H1 (cell line): ENCODE results near the gene FAM83C. TPM values are rescaled to one million over a fixed set of nuclear protein-coding genes. Genes with fewer than 3 reads are reported as not detected.

Experiments
- CTCF ChIA-PET: fragments of 300-600 bp; sonication (Branson Sonifier 250); formaldehyde crosslinking; loops from one replicate; lab custom pipeline; 2021; ENCODE audit not compliant: partially characterized antibody; lab: Charles Lee
- POLR2A ChIA-PET: fragments of 300-600 bp; sonication (Branson Sonifier 250); formaldehyde crosslinking; loops from one replicate; lab custom pipeline; 2021; ENCODE audit warnings: inconsistent platforms; ENCODE audit not compliant: partially characterized antibody; lab: Charles Lee
- DNase-seq, 2 experiments: peaks; one replicate each; pipeline versions ENCODE4 v3.0.0 to v3.0.0-alpha.2; 2010 to 2022; ENCODE audit warnings: low spot score in 2 of 2, low read depth in 1 of 2, mixed read lengths in 1 of 2
- FAIRE-seq: peaks from 2 replicates; lab custom pipeline; 2011; peaks lifted over from hg19 to GRCh38; lab: Jason Lieb, UNC
- H2AFZ ChIP-seq: 2 replicates; pipeline ENCODE4 v1.8.1; 2012; ENCODE audit warnings: low read length, inconsistent platforms
- H2AK5ac ChIP-seq: 2 replicates; pipeline ENCODE4 v1.6.1; 2013; ENCODE audit warnings: low read depth, low read length
- H2BK120ac ChIP-seq: replicated peaks from 2 replicates; pipeline ENCODE3; 2013; ENCODE audit warnings: low read depth, low read length, inconsistent platforms
- H2BK12ac ChIP-seq: 2 replicates; pipeline ENCODE4 v1.6.1; 2013; ENCODE audit warnings: low read depth, low read length
- H2BK15ac ChIP-seq: 2 replicates; pipeline ENCODE4 v1.6.1; 2013; ENCODE audit warnings: low read length
- H2BK20ac ChIP-seq: 2 replicates; pipeline ENCODE4 v1.6.1; 2013; ENCODE audit warnings: low read length
- H2BK5ac ChIP-seq: 2 replicates; pipeline ENCODE4 v1.6.1; 2013; ENCODE audit warnings: low read depth, low read length
- H3K14ac ChIP-seq: 2 replicates; pipeline ENCODE4 v1.6.1; 2013; ENCODE audit warnings: inconsistent platforms; ENCODE audit not compliant: insufficient read length
- H3K18ac ChIP-seq: 2 replicates; pipeline ENCODE4 v1.6.1; 2013; ENCODE audit warnings: low read length; ENCODE audit errors: extremely low read depth
- H3K23ac ChIP-seq: 2 replicates; pipeline ENCODE4 v1.6.1; 2013; ENCODE audit warnings: inconsistent platforms; ENCODE audit not compliant: insufficient read length
- H3K23me2 ChIP-seq: 2 replicates; pipeline ENCODE4 v1.6.1; 2013; ENCODE audit warnings: low read depth, low read length
- H3K27ac ChIP-seq: 2 replicates; pipeline ENCODE4 v1.6.1; 2011; ENCODE audit warnings: low read depth, low read length, inconsistent platforms
- H3K27me3 ChIP-seq, 4 experiments: replicated peaks in 1 of 4; 1 replicate in 1 of 4; 2 replicates in 3 of 4; pipeline versions ENCODE4 v1.6.1 to v1.8.1; 2011 to 2013; ENCODE audit warnings: low read length in 3 of 4, mild to moderate bottlenecking in 3 of 4, inconsistent platforms in 2 of 4, mixed read lengths in 2 of 4, moderate library complexity in 1 of 4; ENCODE audit not compliant: control insufficient read depth in 3 of 4, insufficient read depth in 3 of 4; ENCODE audit errors: extremely low read depth in 1 of 4
- H3K36me3 ChIP-seq, 4 experiments: 2 replicates each; pipeline versions ENCODE4 v1.6.1 to v1.8.1; 2011 to 2013; ENCODE audit warnings: mild to moderate bottlenecking in 4 of 4, low read length in 3 of 4, moderate library complexity in 2 of 4, control low read depth in 1 of 4, inconsistent platforms in 1 of 4; ENCODE audit not compliant: insufficient read depth in 4 of 4, control insufficient read depth in 2 of 4
- H3K4ac ChIP-seq: replicated peaks from 2 replicates; pipeline ENCODE3; 2013; ENCODE audit warnings: low read length, low read depth, mixed read lengths, inconsistent platforms; ENCODE audit not compliant: insufficient read length
- H3K4me1 ChIP-seq, 4 experiments: replicated peaks in 1 of 4; 1 replicate in 1 of 4; 2 replicates in 3 of 4; pipeline versions ENCODE4 v1.6.1 to v1.8.1; 2011 to 2013; ENCODE audit warnings: low read length in 3 of 4, inconsistent platforms in 2 of 4, mixed read lengths in 1 of 4; ENCODE audit not compliant: insufficient read depth in 4 of 4, control insufficient read depth in 3 of 4
- H3K4me2 ChIP-seq, 2 experiments: 2 replicates each; pipeline versions ENCODE4 v1.6.1 to v1.8.1; 2011 to 2013; ENCODE audit warnings: low read depth in 2 of 2, low read length in 2 of 2, control low read depth in 1 of 2, inconsistent platforms in 1 of 2, mild to moderate bottlenecking in 1 of 2; ENCODE audit not compliant: insufficient read depth in 1 of 2
- H3K4me3 ChIP-seq, 4 experiments: fragments of 200-600, 300-600 bp in 1 of 4; sonication (generic), shearing (Covaris generic), sonication (Bioruptor Twin) in 1 of 4; 2 replicates each; pipeline versions ENCODE4 v1.5.1 to v1.8.1; 2011 to 2016; ENCODE audit warnings: low read length in 4 of 4, low read depth in 3 of 4, control low read depth in 2 of 4, inconsistent platforms in 2 of 4, mild to moderate bottlenecking in 2 of 4, mixed read lengths in 1 of 4, moderate library complexity in 1 of 4; ENCODE audit not compliant: insufficient read depth in 2 of 4; ENCODE audit errors: extremely low read depth in 1 of 4
- H3K56ac ChIP-seq: replicated peaks from 2 replicates; pipeline ENCODE3; 2013; ENCODE audit warnings: low read depth, mild to moderate bottlenecking, mixed read lengths, low read length, inconsistent platforms; ENCODE audit not compliant: insufficient read length
- H3K79me1 ChIP-seq: 2 replicates; pipeline ENCODE4 v1.6.1; 2013; ENCODE audit warnings: low read depth, low read length, control low read depth
- H3K79me2 ChIP-seq, 2 experiments: 2 replicates each; pipeline versions ENCODE4 v1.6.1 to v1.8.1; 2012 to 2013; ENCODE audit warnings: low read length in 2 of 2, mild to moderate bottlenecking in 2 of 2, inconsistent platforms in 1 of 2; ENCODE audit not compliant: insufficient read depth in 2 of 2, control insufficient read depth in 1 of 2
- H3K9ac ChIP-seq, 4 experiments: replicated peaks in 1 of 4; 1 replicate in 1 of 4; 2 replicates in 3 of 4; pipeline versions ENCODE4 v1.6.1 to v1.8.1; 2011 to 2013; ENCODE audit warnings: low read depth in 3 of 4, low read length in 3 of 4, control low read depth in 2 of 4, mild to moderate bottlenecking in 2 of 4, moderate library complexity in 2 of 4, inconsistent platforms in 1 of 4; ENCODE audit errors: extremely low read depth in 1 of 4
- H3K9me3 ChIP-seq, 2 experiments: 2 replicates each; pipeline versions ENCODE4 v1.6.1 to v1.8.1; 2012 to 2013; ENCODE audit warnings: mild to moderate bottlenecking in 2 of 2, moderate library complexity in 2 of 2, control low read depth in 1 of 2, inconsistent platforms in 1 of 2, low read depth in 1 of 2, low read length in 1 of 2, mixed read lengths in 1 of 2; ENCODE audit not compliant: insufficient read depth in 2 of 2
- H4K20me1 ChIP-seq, 2 experiments: replicated peaks in 1 of 2; 2 replicates each; pipeline versions ENCODE3 to v1.8.1; 2011 to 2013; ENCODE audit warnings: inconsistent platforms in 2 of 2, low read length in 2 of 2, mild to moderate bottlenecking in 1 of 2; ENCODE audit not compliant: insufficient read depth in 2 of 2, control insufficient read depth in 1 of 2
- H4K5ac ChIP-seq: 2 replicates; pipeline ENCODE4 v1.6.1; 2013; ENCODE audit warnings: low read length, low read depth, mixed read lengths, inconsistent platforms; ENCODE audit not compliant: insufficient read length
- H4K8ac ChIP-seq: 2 replicates; pipeline ENCODE4 v1.8.0; 2013; ENCODE audit warnings: mild to moderate bottlenecking, moderate library complexity, low read length, inconsistent platforms; ENCODE audit not compliant: insufficient read depth; ENCODE audit errors: extremely low read depth
- H4K91ac ChIP-seq: replicated peaks from 2 replicates; pipeline ENCODE3; 2013; ENCODE audit warnings: low read length, mixed read lengths, inconsistent platforms; ENCODE audit not compliant: insufficient read length
- GABPA ChIP-seq: IDR thresholded peaks from 2 replicates; pipeline ENCODE4 v1.6.1; 2011; ENCODE audit warnings: mild to moderate bottlenecking, low read length, moderate library complexity, borderline replicate concordance; ENCODE audit not compliant: insufficient read depth
- PHF8 ChIP-seq: fragments of 200-600 bp; sonication (generic); conservative IDR thresholded peaks from 2 replicates; pipeline ENCODE4 v1.7.1; 2012; ENCODE audit warnings: low read depth, mild to moderate bottlenecking, inconsistent platforms, low read length, moderate library complexity
- WGBS, 2 experiments: shearing (Covaris generic) in 1 of 2; methylation state at CpG; one replicate each; pipeline versions ENCODE4 v1.1.6 to v1.1.7; 2013 to 2015; ENCODE audit warnings: low lambda C conversion rate in 2 of 2, mixed read lengths in 2 of 2, inconsistent platforms in 1 of 2, low coverage in 1 of 2, missing lambda C conversion rate in 1 of 2; ENCODE audit not compliant: insufficient replicate concordance in 2 of 2, insufficient coverage in 1 of 2, insufficient read length in 1 of 2; ENCODE audit errors: extremely low coverage in 1 of 2, missing lambda C conversion rate in 1 of 2; 5-methylcytosine and 5-hydroxymethylcytosine counted together
- polyA plus RNA-seq, 7 experiments: library from polyadenylated mRNA; depleted of rRNA in 3 of 7; stranded (reverse) in 5 of 7; unstranded in 2 of 7; fragments of >200 nt in 5 of 7; fragments of 200-250 nt in 2 of 7; gene quantifications; 1 replicate in 5 of 7; 2 replicates in 1 of 7; 4 replicates in 1 of 7; pipeline versions ENCODE4 v1.2.1 to v1.2.3, GENCODE V29; 2011 to 2013; ENCODE audit warnings: missing spikeins in 2 of 7, mixed read lengths in 2 of 7
- total RNA-seq: library from RNA; stranded (reverse); fragmentation: NEBNext Ultra II Directional; extraction: Animal tissue kit (Norgen Biotek cat#: 25700); gene quantifications from 2 replicates; pipeline ENCODE4 v1.2.1, GENCODE V29; 2021

The FAM83C gene
- total and polyA plus RNA-seq, 2 of the 8 experiments (the other 6 are each of a cell fraction or from before 2014, with no cell fraction given), result not detected

DNA sequence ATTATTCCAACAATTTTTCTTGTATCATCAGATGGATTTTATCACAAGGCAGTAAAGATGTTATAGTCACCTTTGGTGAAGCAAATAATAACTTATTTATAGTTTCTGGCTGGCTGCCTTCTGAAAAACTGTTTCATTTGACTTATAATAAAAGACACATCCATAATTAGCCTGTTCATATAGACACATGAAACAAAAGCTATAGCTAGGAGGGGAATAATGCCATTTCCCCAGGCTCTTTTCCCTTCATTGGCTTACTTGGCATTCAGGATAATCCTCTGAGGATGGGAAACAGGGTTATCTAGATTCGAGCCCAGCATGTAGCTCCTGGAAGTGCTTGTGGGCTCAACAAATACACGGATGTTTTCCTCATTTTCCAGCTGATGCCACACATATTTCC, 48.2 kb downstream of the FAM83C start:
- Histone ChIP-seq H4K5ac (no peak overlapping the region), H3K23ac (no peak overlapping the region), H3K79me1 (no peaks in the 10 kb centered on the region), H4K20me1 (no peaks in the 10 kb centered on the region), H3K4me3 (no peak overlapping the region), H3K23me2 (no peaks in the 10 kb centered on the region), H3K9ac (no peak overlapping the region), H3K18ac (no peak overlapping the region), H3K56ac (no peak overlapping the region), H2BK12ac (no peak overlapping the region), H3K4me1 (peaks cover 2 to 10% (median 3%) of the 10 kb centered on the region in 4 experiments; a peak in 5 of 7 replicates), H4K8ac (no peak overlapping the region), H2AK5ac (no peak overlapping the region), H3K14ac (no peak overlapping the region), H2BK20ac (no peak overlapping the region), H3K4me2 (no peak overlapping the region), H2BK5ac (no peak overlapping the region), H3K9me3 (no peaks in the 10 kb centered on the region), H3K27ac (no peak overlapping the region), H3K79me2 (no peaks in the 10 kb centered on the region), H2BK120ac (no peak overlapping the region), H3K4ac (no peak overlapping the region), H2BK15ac (no peak overlapping the region), H3K27me3 (no peaks in the 10 kb centered on the region), H3K36me3 (peaks cover 0 to 3% (median 0%) of the 10 kb centered on the region in 4 experiments; a peak in 3 of 8 replicates), H2AFZ (no peak overlapping the region), H4K91ac (no peak overlapping the region)
- TF ChIP-seq PHF8 (no peak), GABPA (no peak)
- ChIA-PET POLR2A (interaction anchor here (1.8 kb wide), 1 partner anchor 19 kb away, joined by 10 read pairs; no protein-coding TSS in a partner anchor), CTCF (interaction anchor here (0.6 to 1.2 kb wide), 2 partner anchors 21 to 98 kb away, joined by 3 to 5 read pairs; no protein-coding TSS in a partner anchor)
- FAIRE-seq (no peak), DNase-seq (no peak)
- 92% methylated on average over 2 of the region's 2 CpGs; no CpG with 5 or more reads in 1 of the 2 experiments for WGBS, 2 experiments
